ENCODE results near the gene FLAD1.

FLAD1 gene

DNA sequence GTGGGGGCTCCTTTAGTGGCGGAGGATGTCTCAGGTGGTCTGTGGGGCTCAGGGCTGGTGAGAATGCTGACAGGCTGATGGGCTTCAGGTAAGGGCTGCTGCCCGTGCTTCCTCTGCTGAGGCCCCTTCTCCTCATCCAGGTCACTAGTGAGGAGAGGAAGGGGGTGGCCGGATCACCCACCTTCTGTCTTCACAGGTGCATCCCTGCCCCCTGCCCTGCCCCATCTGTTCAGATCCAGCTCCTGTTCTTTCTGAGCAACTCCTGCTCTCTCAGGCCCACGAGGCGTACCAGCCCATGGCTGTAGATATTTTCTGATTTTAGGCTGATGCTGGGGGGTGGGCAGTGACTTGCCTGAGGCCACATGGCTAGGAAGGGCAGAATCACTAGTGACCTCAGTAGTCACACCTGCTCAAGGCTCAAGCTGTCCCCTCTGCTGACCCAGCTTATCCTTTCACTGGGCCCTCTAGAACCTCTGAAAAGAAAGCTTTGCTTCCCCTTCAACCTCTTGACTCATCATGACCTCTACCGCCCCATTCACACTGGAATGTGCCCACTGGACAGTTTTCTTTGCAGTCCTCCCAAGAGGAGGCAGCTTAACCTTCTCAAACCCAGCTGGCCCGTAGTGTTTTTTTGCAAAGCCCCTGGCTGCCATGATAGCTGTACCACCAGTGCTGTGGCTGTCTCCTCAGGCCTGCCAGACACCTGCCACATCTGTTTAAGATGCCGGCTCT, 35.6 kb downstream of the FLAD1 start:
- no peak for DNase-seq

- DNase-seq, result no peak
These were observed 36.5 kb downstream of the FLAD1 start for GRCh38 chr1:155019377-155020245.

- no peak for DNase-seq
These were observed 39.2 kb downstream of the FLAD1 start for GRCh38 chr1:155022136-155022926.

DNA sequence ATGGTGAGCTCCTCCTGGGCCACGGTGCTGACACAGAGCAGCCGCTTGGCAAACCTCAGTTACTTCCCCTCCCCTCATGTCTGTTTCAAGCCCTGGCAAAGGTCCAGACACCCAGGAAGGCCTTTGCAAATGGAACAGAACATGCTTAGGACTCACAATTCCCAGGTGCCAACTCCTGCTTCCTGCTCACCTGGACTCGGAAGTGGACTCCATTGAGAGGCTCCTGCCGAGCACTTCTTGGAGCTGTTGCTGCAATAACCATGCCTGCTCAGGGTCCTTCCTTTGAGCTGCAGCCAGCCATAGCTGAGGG, 39.7 kb downstream of the FLAD1 start:
- DNase-seq, result no peak

- DNase-seq, result no peak
These were observed 40.5 kb downstream of the FLAD1 start for GRCh38 chr1:155023627-155024026.

DNA sequence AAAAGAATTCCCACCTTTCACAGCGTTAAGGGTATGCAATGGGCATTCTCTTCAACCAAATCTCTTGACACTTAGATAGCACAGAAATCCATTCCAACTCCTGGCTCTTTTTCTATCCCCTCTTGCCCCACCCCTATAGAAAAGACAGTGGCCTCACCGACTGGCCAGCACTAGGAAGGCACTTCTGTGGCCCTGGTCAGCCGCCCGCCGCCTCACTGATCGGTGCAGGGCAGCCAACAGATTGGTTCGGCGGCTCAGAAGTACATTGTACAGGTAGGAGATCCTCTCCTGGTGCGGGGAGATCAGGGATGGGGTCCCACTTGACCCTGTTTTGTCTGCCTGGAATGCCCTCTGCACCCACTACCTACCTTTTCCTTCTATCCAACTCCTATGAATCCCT, 41.2 kb downstream of the FLAD1 start:
- DNase-seq, result no peak

- no peak for DNase-seq
These were observed 43.0 kb downstream of the FLAD1 start for GRCh38 chr1:155026154-155026553.

DNA sequence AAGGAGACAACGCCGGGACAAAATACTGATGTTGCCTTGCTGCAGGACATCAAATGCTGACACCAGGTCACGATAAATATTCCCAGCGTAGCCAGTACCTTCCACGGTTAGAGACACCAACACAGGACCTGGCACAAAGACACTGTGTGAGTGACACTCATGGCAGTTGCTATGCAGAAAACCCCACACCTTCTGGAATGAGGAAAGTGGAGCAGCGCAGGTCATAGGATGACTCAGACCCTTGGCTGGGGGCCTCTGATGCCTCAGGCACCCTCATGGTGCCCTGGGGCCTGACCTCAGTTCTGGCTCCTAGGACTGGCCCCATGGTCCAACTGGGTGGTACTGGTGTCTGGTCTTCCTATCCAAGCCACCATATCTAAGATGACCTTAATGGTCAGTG, 43.4 kb downstream of the FLAD1 start:
- no peak for DNase-seq

- no peak for DNase-seq
These were observed 46.5 kb downstream of the FLAD1 start for GRCh38 chr1:155029513-155030242.

DNA sequence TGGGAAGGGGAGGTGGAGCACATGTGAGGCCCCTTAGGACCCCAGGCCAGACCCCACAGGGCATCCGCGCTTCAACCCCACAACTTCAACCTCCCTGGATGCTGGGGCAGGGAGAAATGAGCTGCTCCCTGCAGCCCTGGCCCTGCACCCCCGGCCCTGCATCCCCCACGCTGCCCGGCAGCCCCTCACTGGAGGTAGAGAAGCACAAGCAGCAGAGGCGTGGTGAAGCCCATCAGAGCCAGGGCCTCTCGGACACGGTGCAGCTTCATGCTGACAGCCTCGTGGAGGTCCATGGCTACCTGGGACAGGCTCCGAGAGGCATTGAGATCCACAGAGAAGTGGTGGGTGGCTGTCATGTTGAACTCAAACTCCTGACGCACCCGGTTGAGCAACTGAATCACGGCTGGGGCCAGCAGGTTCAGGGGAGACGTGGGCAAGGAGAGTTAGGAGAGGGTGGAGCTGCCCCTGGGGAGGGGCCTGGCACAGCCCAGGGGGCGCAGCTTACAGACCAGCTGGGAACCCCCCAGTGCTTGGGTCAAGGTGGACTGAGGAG, 47.2 kb downstream of the FLAD1 start:
- DNase-seq, result no peak

- DNase-seq, result no peak
These were observed 47.8 kb downstream of the FLAD1 start for GRCh38 chr1:155030899-155031298.

- no peak for DNase-seq
These were observed 49.7 kb downstream of the FLAD1 start for GRCh38 chr1:155032886-155033285.

- DNase-seq, result no peak
These were observed 50.4 kb downstream of the FLAD1 start, which contains the start of the genes DCST1 and DCST2 for GRCh38 chr1:155033524-155033923. Gene DCST1 (plus strand): TSS chr1:155033824. CDS start chr1:155034037, 213 bp downstream. Gene DCST2 (minus strand): TSS chr1:155033781. CDS start chr1:155033701, 80 bp downstream.

DNA sequence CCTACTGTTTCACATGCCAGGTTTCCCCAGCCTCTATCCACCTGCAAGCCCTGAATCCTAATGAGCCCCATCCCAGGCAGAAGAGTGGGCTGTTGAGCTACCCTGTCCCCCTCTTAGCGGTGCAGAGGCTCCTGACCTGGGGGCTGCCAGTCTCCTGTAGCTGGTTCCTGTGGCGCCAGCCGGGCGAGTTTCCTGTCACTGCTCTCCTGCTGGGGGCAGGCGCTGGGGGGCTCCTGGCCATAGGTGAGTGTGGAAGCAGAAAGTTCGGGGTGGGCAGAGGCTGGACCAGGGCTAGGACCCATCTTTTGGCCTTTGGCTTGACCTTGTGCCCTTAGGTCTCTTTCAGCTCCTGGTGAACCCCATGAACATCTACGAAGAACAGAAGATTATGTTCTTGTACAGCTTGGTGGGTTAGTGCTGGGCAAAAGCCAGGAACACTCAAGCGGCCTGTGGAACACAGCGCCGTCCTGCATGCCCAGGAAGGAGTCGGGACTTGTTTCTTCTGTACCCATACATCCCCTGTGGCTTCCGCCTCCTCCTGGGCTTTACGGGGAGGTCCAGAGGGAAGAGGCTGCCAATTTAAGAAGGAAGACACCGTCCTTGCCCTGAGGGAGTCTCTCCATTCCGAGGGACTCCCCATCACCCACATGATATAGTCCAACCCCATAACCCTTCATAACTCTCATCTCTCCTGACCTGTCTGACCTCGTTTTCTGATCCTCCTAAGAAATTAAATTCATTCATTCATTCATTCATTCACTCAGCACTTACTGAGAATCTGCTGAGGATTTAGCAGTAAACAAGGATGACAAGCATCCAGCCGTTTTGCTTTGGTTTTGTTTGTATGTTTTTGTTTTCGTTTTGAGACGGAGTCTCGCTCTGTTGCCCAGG, 51.4 kb downstream of the FLAD1 start:
- no peak for DNase-seq

DNA sequence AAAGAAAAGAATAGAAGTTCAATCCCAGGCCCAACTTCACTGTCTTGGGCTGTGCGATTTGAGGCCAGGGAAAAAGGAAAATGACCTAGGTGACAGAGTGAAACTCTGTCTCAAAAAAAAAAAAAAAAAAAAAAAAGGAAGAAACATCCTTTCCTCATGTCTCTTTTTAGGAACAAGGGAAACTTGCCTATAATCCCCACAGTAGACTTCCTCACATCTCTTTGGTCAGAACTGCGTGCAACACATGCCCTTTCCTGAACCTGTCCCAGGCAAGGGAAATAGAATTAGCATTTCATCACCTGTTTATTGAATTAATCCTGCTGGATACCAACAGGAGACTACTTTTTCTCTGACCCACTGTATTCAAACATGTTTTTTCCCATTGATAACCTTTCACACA, 52.8 kb downstream of the FLAD1 start:
- DNase-seq, result no peak

DNA sequence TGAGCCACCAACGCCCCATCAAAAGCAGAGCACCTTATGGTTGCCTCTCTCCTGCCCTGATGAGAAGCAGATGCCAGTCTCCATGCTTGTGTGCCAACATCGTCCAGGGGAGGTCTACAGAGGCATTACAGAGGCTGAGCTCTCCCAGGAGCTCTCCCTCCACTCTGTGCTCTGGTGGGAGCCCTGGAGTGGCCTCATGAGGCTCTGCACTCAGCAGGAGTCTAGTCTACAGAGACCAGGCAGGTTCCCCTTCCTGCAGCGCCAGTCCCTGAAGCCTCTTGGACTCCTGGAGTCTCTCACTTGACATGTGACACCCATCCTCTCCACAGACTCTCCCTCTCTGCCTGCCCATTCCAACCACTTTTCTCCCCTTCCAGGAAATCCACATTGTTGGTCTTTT, 53.9 kb downstream of the FLAD1 start:
- DNase-seq, result no peak

DNA sequence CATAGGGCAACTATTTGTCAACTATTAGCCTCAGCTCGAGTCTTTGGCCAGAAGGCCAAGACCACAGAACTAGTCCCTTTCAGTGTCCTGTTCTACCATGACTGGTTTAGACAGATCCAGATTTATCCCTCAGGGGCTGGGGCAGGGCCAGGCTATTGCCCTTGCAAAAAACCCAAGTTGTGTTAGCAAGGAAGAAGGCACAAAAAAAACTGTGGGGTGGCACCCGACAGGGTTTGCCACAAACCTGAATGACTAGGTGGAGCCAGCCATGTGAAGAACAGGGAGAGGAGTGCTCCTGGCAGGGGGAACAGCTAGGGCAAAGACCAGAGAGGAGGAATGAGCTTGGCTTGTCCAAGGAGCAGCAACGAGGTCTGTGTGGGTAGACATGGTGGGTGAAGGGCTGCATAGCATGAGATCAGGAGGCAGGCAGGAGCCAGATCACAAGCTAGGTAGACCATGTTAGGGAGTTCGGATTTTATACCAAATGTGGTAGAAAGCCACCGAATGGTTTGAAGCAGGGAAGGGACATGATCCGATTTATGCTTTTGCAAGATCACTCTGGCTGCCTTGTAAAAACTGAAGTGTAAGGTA, 54.8 kb downstream of the FLAD1 start:
- no peak for DNase-seq

DNA sequence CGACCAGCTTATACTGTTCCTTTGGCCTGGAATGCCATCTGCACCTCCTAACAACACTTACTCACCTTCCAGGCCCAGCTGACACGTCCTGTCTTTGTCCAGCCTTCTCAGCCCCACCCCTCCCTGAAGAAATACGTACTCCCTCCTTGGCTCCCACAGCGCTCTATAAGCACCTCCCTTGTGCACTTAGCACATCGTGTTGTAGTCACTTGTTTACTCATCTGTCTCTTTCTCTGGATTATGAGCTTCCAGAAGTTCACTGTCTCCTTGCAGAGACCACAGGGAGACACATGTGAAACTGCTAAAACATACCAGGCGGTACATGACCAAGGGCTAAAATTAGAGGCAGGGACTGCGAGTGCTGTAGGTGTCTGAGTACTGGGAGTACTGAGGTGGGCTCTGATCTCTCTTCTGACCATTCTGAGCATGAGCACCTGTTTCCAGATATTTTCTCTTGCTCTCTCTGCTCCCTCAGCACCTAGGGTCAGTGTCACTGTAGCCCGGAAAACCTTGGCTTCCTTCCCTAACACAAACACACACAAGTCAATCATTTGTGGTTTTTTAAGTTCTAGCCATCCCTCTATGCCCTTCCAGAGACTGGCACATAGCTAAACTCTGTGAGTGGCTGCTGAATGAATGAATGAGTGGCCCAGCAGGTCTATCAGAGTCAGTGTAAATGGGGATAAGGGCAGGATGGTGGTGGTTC, 55.6 kb downstream of the FLAD1 start:
- no peak for DNase-seq

DNA sequence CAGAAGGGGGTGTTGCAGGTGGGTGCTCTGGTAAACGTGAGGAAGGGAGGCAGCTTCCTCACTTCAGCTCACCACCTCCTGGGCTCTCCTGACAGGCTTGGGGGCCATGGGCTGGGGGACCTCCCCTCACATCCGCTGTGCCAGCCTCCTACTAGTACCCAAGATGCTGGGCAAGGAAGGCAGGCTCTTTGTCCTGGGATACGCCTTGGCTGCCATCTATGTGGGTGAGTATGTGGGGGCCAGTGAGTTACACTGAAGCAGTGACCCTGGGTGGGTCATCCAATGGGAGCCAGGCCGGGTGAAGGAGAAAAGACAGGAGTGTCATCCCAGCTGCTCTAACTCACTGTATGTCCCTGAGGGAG, 56.1 kb downstream of the FLAD1 start:
- DNase-seq, result no peak

DNA sequence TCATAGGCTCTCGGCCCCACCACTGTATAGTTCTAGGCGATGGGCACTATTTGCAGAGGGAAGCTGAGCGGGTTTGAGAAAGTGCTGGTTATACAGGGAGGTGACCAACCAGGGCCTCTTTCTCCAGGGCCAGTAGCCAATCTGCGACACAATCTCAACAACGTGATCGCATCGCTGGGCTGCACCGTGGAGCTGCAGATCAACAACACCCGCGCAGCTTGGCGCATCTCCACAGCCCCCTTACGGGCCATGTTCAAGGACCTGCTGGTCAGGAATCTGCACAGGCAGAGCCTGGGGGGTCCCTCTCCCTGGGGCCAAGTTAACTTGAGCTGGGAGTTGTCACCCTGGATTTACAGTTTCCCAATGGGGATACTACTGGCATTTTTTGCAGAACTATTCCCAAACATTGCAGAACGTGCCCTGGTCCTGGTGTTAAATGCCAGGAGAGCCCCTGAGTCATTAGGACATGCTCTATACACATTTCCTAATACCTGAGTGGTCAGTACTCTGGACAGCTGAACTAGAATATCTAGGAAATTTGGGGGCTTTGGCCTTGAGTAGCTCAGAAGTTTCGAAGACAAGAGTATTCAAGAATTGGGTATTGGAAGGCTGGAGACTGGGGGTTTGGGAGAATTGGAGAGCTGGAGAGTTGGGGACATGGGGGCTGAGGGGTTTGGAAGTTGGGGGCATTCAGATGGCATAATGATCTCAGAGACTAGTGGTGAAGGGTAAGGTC, 57.4 kb downstream of the FLAD1 start:
- no peak for DNase-seq

Data from activated T-cell treated with anti-CD3 and anti-CD28 coated beads, Interleukin-2, amount 50 U/mL, for 1 hour (primary cell).